GM12875 (cell line): ENCODE measurements around the gene CYP2A6.
A peak's percentile ranks its signal among the peaks of the same experiment; 100 is the strongest.
"Not testable (repeated sequence)": the region's sequence is repeated elsewhere in the genome, so short reads cannot be mapped to it uniquely, and the experiment has no call there.

Experiments used
- H3K4me3 ChIP-seq: one replicate; pipeline ENCODE4 v1.5.1; 2011; ENCODE audit warnings: low read depth, low read length, control low read depth
- CTCF ChIP-seq: IDR thresholded peaks from 2 replicates; pipeline ENCODE4 v1.5.1; 2011; ENCODE audit warnings: low read depth, mild to moderate bottlenecking, control low read depth, inconsistent platforms, low read length, moderate library complexity, borderline replicate concordance; ENCODE audit not compliant: insufficient read depth

The CYP2A6 gene

GRCh38 chr19:40822161-40822560 is 28.1 kb downstream of the CYP2A6 start:
- TF ChIP-seq CTCF: no peak
- no peak overlapping the region for H3K4me3 ChIP-seq

GRCh38 chr19:40819479-40820234 is 30.6 kb downstream of the CYP2A6 start:
- TF ChIP-seq CTCF: peak; percentile 57
- H3K4me3 ChIP-seq: not testable (repeated sequence)

GRCh38 chr19:40818480-40819399 is 31.5 kb downstream of the CYP2A6 start:
- peak; percentile 54 for TF ChIP-seq CTCF
- H3K4me3 ChIP-seq: not testable (repeated sequence)

GRCh38 chr19:40815223-40815622 is 35.0 kb downstream of the CYP2A6 start:
- no peak overlapping the region for H3K4me3 ChIP-seq
- TF ChIP-seq CTCF: no peak

GRCh38 chr19:40813182-40813581 is 37.1 kb downstream of the CYP2A6 start:
- H3K4me3 ChIP-seq: no peak overlapping the region
- TF ChIP-seq CTCF: no peak

GRCh38 chr19:40812571-40812970 is 37.7 kb downstream of the CYP2A6 start:
- not testable (repeated sequence) for H3K4me3 ChIP-seq

GRCh38 chr19:40811478-40812341 is 38.5 kb downstream of the CYP2A6 start:
- no peak for TF ChIP-seq CTCF
- H3K4me3 ChIP-seq: peak overlapping the region; percentile 10

GRCh38 chr19:40810649-40811408 is 39.4 kb downstream of the CYP2A6 start:
- peak overlapping the region; percentile 53 for H3K4me3 ChIP-seq
